OCI-LY1 (cell line): ENCODE measurements around the gene TPR.

Source experiments
- H2AFZ ChIP-seq: fragments of 200-600 bp; sonication (generic), shearing (Covaris generic); 2 replicates; pipeline ENCODE4 v1.6.0; 2014; ENCODE audit warnings: antibody characterized with exemption, mild to moderate bottlenecking, low read length
- H3F3A ChIP-seq: fragments of 200-600 bp; sonication (generic), shearing (Covaris generic); 2 replicates; pipeline ENCODE4 v1.6.0; 2014; ENCODE audit warnings: mild to moderate bottlenecking, antibody characterized with exemption, low read length, moderate library complexity; ENCODE audit not compliant: insufficient read depth
- H3K27ac ChIP-seq: fragments of 200-600 bp; sonication (generic); 2 replicates; pipeline ENCODE4 v1.5.1; 2014; ENCODE audit warnings: low read length, mixed run types, mild to moderate bottlenecking, low read depth; ENCODE audit not compliant: poor library complexity, severe bottlenecking
- H3K27me3 ChIP-seq: fragments of 200-600 bp; sonication (generic); 2 replicates; pipeline ENCODE4 v1.6.0; 2014; ENCODE audit warnings: antibody characterized with exemption, mild to moderate bottlenecking, low read length, moderate library complexity; ENCODE audit not compliant: insufficient read depth
- H3K36me3 ChIP-seq: fragments of 200-600 bp; sonication (generic); 2 replicates; pipeline ENCODE4 v1.6.1; 2014; ENCODE audit warnings: mild to moderate bottlenecking, antibody characterized with exemption, low read length, moderate library complexity, mixed read lengths; ENCODE audit not compliant: insufficient read depth
- H3K4me1 ChIP-seq: fragments of 200-600 bp; sonication (generic); 2 replicates; pipeline ENCODE4 v1.5.1; 2014; ENCODE audit warnings: mild to moderate bottlenecking, low read length, moderate library complexity; ENCODE audit not compliant: insufficient read depth, severe bottlenecking
- H3K4me2 ChIP-seq: fragments of 200-600 bp; sonication (generic), shearing (Covaris generic); 2 replicates; pipeline ENCODE4 v1.6.1; 2014; ENCODE audit warnings: low read length
- H3K4me3 ChIP-seq: fragments of 200-600 bp; sonication (generic); 2 replicates; pipeline ENCODE4 v1.5.1; 2014; ENCODE audit warnings: low read length, low read depth, mild to moderate bottlenecking, mixed read lengths; ENCODE audit not compliant: poor library complexity, severe bottlenecking
- H3K79me2 ChIP-seq: fragments of 200-600 bp; shearing (Covaris generic); 2 replicates; pipeline ENCODE4 v1.6.1; 2016; ENCODE audit warnings: mixed run types, low read length, mixed read lengths; ENCODE audit not compliant: insufficient read depth
- H3K9ac ChIP-seq: fragments of 200-600 bp; sonication (generic), shearing (Covaris generic); 2 replicates; pipeline ENCODE4 v1.6.1; 2014; ENCODE audit warnings: mild to moderate bottlenecking, low read length, mixed read lengths
- H3K9me2 ChIP-seq: fragments of 200-600 bp; sonication (generic), shearing (Covaris generic); 2 replicates; pipeline ENCODE4 v1.6.1; 2014; ENCODE audit warnings: low read depth, mild to moderate bottlenecking, low read length, mixed read lengths
- H3K9me3 ChIP-seq: fragments of 200-600 bp; shearing (Covaris generic); 2 replicates; pipeline ENCODE4 v1.6.1; 2014; ENCODE audit warnings: low read length, mixed read lengths
- H4K20me1 ChIP-seq: fragments of 200-600 bp; sonication (generic), shearing (Covaris generic); 2 replicates; pipeline ENCODE4 v1.6.0; 2016; ENCODE audit warnings: mild to moderate bottlenecking, low read length; ENCODE audit not compliant: insufficient read depth
- EZH2 ChIP-seq: fragments of 200-600 bp; sonication (generic), shearing (Covaris generic); IDR thresholded peaks from 2 replicates; pipeline ENCODE4 v1.8.0; 2017; ENCODE audit warnings: borderline replicate concordance, mixed run types, mild to moderate bottlenecking, antibody characterized with exemption, low read length, moderate library complexity, mixed read lengths
- TF ChIP-seq, protein P1 (sequence below): fragments of 200-600 bp; sonication (generic), shearing (Covaris generic); IDR thresholded peaks from 2 replicates; pipeline ENCODE4 v1.5.1; 2017; ENCODE audit warnings: mild to moderate bottlenecking, antibody characterized with exemption, low read length, moderate library complexity, mixed read lengths

Gene TPR

DNA sequence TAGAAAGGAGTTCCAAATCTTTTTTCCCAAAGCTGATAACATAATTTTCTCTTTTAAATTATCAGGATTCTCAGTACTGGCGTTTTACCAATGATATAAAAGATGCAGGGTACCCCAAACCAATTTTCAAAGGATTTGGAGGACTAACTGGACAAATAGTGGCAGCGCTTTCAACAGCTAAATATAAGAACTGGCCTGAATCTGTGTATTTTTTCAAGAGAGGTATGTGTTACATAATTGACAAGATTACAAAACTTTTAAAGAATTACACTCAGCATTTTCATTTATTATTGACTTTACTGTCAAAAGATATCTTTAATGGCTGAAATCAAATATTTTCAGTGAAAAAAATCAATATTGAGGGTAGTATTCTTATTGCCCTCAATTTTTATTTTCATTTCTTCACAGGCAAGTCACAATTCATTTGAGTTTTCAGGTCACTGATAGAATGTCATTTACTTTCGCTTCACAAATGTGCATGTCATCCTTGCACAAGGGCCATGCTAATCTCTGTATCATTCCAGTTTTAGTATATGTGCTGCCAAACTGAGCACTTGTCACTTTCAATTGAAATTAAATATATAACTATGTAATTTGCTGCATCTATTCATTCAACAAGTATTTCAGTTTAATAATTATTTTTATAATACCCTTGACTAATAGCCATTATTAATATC is 63.5 kb downstream of the TPR start:
- no peak for TF ChIP-seq EZH2
- TF ChIP-seq, protein P1, sequence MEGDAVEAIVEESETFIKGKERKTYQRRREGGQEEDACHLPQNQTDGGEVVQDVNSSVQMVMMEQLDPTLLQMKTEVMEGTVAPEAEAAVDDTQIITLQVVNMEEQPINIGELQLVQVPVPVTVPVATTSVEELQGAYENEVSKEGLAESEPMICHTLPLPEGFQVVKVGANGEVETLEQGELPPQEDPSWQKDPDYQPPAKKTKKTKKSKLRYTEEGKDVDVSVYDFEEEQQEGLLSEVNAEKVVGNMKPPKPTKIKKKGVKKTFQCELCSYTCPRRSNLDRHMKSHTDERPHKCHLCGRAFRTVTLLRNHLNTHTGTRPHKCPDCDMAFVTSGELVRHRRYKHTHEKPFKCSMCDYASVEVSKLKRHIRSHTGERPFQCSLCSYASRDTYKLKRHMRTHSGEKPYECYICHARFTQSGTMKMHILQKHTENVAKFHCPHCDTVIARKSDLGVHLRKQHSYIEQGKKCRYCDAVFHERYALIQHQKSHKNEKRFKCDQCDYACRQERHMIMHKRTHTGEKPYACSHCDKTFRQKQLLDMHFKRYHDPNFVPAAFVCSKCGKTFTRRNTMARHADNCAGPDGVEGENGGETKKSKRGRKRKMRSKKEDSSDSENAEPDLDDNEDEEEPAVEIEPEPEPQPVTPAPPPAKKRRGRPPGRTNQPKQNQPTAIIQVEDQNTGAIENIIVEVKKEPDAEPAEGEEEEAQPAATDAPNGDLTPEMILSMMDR, result no peak
- H3K4me2 ChIP-seq, result no peak overlapping the region
- H3K79me2 ChIP-seq, result no peaks in the 10 kb centered on the region
- no peaks in the 10 kb centered on the region for H3K9me3 ChIP-seq
- H3F3A ChIP-seq, result no peaks in the 10 kb centered on the region
- H3K4me3 ChIP-seq, result no peak overlapping the region
- peaks cover 43% of the 10 kb centered on the region for H3K36me3 ChIP-seq
- H3K27ac ChIP-seq, result no peak overlapping the region
- no peaks in the 10 kb centered on the region for H3K9me2 ChIP-seq
- no peaks in the 10 kb centered on the region for H3K4me1 ChIP-seq
- H4K20me1 ChIP-seq, result no peaks in the 10 kb centered on the region
- H2AFZ ChIP-seq, result no peak overlapping the region
- no peaks in the 10 kb centered on the region for H3K27me3 ChIP-seq
- H3K9ac ChIP-seq, result no peak overlapping the region

DNA sequence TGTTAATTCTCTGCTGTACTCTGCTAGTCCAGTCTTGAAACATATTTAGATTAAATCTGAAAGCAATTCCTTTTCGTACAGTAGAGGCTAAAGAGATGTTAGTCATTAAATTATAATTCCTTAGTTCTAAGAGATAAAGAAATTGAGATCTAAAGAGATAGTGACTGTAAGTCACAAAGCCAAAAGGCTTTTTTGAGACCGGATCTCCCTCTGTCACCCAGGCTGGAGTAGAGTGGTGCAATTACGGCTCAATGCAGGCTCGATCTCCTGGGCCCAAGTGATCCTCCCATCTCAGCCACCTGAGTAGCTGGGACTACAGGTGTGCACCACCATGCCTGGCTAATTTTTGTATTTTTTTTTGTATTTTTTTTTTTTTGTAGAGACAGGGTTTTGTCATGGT is 64.7 kb downstream of the TPR start:
- no peak for TF ChIP-seq EZH2
- TF ChIP-seq, protein P1, result no peak
- Histone ChIP-seq H3K4me3 (no peak overlapping the region), H3K79me2 (no peaks in the 10 kb centered on the region), H2AFZ (no peak overlapping the region), H3K4me2 (no peak overlapping the region), H3K9me3 (no peaks in the 10 kb centered on the region), H3K27me3 (no peaks in the 10 kb centered on the region), H3K36me3 (peaks cover 31% of the 10 kb centered on the region), H3K4me1 (no peaks in the 10 kb centered on the region), H3K27ac (no peak overlapping the region), H4K20me1 (no peaks in the 10 kb centered on the region), H3F3A (no peaks in the 10 kb centered on the region), H3K9me2 (no peaks in the 10 kb centered on the region), H3K9ac (no peak overlapping the region)

DNA sequence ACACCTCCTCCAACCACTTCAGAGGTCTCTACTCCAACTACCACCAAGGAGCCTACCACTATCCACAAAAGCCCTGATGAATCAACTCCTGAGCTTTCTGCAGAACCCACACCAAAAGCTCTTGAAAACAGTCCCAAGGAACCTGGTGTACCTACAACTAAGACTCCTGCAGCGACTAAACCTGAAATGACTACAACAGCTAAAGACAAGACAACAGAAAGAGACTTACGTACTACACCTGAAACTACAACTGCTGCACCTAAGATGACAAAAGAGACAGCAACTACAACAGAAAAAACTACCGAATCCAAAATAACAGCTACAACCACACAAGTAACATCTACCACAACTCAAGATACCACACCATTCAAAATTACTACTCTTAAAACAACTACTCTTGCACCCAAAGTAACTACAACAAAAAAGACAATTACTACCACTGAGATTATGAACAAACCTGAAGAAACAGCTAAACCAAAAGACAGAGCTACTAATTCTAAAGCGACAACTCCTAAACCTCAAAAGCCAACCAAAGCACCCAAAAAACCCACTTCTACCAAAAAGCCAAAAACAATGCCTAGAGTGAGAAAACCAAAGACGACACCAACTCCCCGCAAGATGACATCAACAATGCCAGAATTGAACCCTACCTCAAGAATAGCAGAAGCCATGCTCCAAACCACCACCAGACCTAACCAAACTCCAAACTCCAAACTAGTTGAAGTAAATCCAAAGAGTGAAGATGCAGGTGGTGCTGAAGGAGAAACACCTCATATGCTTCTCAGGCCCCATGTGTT is 66.6 kb downstream of the TPR start:
- Histone ChIP-seq H4K20me1 (no peaks in the 10 kb centered on the region), H2AFZ (no peak overlapping the region), H3K27me3 (no peaks in the 10 kb centered on the region), H3K4me1 (no peaks in the 10 kb centered on the region), H3K79me2 (no peaks in the 10 kb centered on the region), H3K4me2 (no peak overlapping the region), H3K4me3 (no peak overlapping the region), H3K27ac (no peak overlapping the region), H3F3A (no peaks in the 10 kb centered on the region), H3K36me3 (peaks cover 16% of the 10 kb centered on the region), H3K9ac (no peak overlapping the region), H3K9me2 (no peaks in the 10 kb centered on the region), H3K9me3 (no peaks in the 10 kb centered on the region)
- TF ChIP-seq EZH2, result no peak
- TF ChIP-seq, protein P1, result no peak
